SK-N-SH (cell line): ENCODE data around the gene DACH1.

ENCODE experiments used
- EP300 ChIP-seq, 2 experiments: IDR thresholded peaks; 2 replicates each; pipeline versions ENCODE4 v1.4.0 to v1.6.1; 2012; ENCODE audit warnings: borderline replicate concordance in 1 of 2, low read depth in 1 of 2, low read length in 1 of 2
- RAD21 ChIP-seq: IDR thresholded peaks from 2 replicates; pipeline ENCODE4 v1.6.1; 2012; ENCODE audit warnings: mild to moderate bottlenecking, low read length
- RCOR1 ChIP-seq: fragments of 150-350 bp; IDR thresholded peaks from 2 replicates; pipeline ENCODE4 v1.6.1; 2017; ENCODE audit warnings: antibody characterized with exemption, low read length
- TCF12 ChIP-seq: IDR thresholded peaks from 2 replicates; pipeline ENCODE4 v1.4.0; 2012
- TF ChIP-seq, protein P1 (sequence below): IDR thresholded peaks from 2 replicates; pipeline ENCODE4 v1.6.1; 2012; ENCODE audit warnings: mild to moderate bottlenecking, low read depth, low read length, moderate library complexity
- TF ChIP-seq, protein P2 (sequence below): fragments of 200-600 bp; sonication (generic); IDR thresholded peaks from 2 replicates; pipeline ENCODE4 v1.6.1; 2017; ENCODE audit warnings: antibody characterized with exemption, mild to moderate bottlenecking, moderate library complexity

DNA sequence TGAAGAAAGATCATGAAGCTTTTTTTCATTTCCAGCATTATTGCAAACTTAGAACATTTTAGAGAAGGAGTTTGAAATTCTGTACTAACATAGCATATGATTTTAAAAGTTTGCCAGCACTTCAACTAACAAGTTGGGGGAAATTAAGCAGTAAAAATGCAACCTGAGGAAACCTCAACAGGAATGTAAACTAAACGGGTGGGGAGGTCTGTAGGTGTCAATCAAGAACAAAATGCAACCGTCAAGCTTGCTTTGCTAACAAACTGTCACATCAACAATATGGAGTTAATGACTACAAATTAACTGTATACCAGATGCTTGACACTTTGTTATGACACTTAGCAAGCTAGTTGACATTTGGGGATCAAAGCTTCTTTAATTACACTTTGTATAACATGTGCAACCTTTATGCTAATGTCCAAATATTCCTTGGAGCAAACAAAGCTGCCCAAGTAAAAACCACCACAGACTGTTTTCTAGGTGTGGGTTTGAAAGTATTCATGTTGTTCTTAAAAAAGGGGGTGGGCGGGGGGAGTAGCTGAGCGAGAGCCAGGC is 52.1 kb downstream of the DACH1 start:
- TF ChIP-seq RCOR1 (no peak), RAD21 (no peak), TCF12 (no peak), EP300 (IDR thresholded peaks at IDR 0.05; ENCODE audit: borderline replicate concordance in 1 of 2, low read depth in 1 of 2, low read length in 1 of 2) (no peak)
- TF ChIP-seq, protein P1, sequence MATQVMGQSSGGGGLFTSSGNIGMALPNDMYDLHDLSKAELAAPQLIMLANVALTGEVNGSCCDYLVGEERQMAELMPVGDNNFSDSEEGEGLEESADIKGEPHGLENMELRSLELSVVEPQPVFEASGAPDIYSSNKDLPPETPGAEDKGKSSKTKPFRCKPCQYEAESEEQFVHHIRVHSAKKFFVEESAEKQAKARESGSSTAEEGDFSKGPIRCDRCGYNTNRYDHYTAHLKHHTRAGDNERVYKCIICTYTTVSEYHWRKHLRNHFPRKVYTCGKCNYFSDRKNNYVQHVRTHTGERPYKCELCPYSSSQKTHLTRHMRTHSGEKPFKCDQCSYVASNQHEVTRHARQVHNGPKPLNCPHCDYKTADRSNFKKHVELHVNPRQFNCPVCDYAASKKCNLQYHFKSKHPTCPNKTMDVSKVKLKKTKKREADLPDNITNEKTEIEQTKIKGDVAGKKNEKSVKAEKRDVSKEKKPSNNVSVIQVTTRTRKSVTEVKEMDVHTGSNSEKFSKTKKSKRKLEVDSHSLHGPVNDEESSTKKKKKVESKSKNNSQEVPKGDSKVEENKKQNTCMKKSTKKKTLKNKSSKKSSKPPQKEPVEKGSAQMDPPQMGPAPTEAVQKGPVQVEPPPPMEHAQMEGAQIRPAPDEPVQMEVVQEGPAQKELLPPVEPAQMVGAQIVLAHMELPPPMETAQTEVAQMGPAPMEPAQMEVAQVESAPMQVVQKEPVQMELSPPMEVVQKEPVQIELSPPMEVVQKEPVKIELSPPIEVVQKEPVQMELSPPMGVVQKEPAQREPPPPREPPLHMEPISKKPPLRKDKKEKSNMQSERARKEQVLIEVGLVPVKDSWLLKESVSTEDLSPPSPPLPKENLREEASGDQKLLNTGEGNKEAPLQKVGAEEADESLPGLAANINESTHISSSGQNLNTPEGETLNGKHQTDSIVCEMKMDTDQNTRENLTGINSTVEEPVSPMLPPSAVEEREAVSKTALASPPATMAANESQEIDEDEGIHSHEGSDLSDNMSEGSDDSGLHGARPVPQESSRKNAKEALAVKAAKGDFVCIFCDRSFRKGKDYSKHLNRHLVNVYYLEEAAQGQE, result no peak
- TF ChIP-seq, protein P2, sequence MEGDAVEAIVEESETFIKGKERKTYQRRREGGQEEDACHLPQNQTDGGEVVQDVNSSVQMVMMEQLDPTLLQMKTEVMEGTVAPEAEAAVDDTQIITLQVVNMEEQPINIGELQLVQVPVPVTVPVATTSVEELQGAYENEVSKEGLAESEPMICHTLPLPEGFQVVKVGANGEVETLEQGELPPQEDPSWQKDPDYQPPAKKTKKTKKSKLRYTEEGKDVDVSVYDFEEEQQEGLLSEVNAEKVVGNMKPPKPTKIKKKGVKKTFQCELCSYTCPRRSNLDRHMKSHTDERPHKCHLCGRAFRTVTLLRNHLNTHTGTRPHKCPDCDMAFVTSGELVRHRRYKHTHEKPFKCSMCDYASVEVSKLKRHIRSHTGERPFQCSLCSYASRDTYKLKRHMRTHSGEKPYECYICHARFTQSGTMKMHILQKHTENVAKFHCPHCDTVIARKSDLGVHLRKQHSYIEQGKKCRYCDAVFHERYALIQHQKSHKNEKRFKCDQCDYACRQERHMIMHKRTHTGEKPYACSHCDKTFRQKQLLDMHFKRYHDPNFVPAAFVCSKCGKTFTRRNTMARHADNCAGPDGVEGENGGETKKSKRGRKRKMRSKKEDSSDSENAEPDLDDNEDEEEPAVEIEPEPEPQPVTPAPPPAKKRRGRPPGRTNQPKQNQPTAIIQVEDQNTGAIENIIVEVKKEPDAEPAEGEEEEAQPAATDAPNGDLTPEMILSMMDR, result no peak
